ENCODE data around the gene ARHGEF28.

ARHGEF28 gene

GRCh38 chr5:73591102-73591695, 34.8 kb upstream of the ARHGEF28 start:
- no peak for TF ChIP-seq ZFP30 (CRISPR knock-in tag; IDR thresholded peaks at IDR 0.05)
- TF ChIP-seq, protein P1, sequence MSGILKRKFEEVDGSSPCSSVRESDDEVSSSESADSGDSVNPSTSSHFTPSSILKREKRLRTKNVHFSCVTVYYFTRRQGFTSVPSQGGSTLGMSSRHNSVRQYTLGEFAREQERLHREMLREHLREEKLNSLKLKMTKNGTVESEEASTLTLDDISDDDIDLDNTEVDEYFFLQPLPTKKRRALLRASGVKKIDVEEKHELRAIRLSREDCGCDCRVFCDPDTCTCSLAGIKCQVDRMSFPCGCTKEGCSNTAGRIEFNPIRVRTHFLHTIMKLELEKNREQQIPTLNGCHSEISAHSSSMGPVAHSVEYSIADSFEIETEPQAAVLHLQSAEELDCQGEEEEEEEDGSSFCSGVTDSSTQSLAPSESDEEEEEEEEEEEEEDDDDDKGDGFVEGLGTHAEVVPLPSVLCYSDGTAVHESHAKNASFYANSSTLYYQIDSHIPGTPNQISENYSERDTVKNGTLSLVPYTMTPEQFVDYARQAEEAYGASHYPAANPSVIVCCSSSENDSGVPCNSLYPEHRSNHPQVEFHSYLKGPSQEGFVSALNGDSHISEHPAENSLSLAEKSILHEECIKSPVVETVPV (CRISPR knock-in tag; IDR thresholded peaks at IDR 0.05): no peak
- TF ChIP-seq, protein P2, sequence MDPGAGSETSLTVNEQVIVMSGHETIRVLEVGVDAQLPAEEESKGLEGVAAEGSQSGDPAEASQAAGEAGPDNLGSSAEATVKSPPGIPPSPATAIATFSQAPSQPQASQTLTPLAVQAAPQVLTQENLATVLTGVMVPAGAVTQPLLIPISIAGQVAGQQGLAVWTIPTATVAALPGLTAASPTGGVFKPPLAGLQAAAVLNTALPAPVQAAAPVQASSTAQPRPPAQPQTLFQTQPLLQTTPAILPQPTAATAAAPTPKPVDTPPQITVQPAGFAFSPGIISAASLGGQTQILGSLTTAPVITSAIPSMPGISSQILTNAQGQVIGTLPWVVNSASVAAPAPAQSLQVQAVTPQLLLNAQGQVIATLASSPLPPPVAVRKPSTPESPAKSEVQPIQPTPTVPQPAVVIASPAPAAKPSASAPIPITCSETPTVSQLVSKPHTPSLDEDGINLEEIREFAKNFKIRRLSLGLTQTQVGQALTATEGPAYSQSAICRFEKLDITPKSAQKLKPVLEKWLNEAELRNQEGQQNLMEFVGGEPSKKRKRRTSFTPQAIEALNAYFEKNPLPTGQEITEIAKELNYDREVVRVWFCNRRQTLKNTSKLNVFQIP (CRISPR knock-in tag; IDR thresholded peaks at IDR 0.05; ENCODE audit: borderline replicate concordance, low read depth): no peak
- TF ChIP-seq ARNTL (CRISPR knock-in tag; IDR thresholded peaks at IDR 0.05; ENCODE audit: borderline replicate concordance, low read depth): no peak
- no peak for TF ChIP-seq RARB (CRISPR knock-in tag; IDR thresholded peaks at IDR 0.05)
- no peak for TF ChIP-seq PPARA (CRISPR knock-in tag; IDR thresholded peaks at IDR 0.05; ENCODE audit: borderline replicate concordance)
- TF ChIP-seq CSDC2 (CRISPR knock-in tag; IDR thresholded peaks at IDR 0.05): no peak
- no peak for TF ChIP-seq CREB5 (CRISPR knock-in tag; IDR thresholded peaks at IDR 0.05; ENCODE audit: low read depth)
- no peak for TF ChIP-seq ZC3H10 (CRISPR knock-in tag; IDR thresholded peaks at IDR 0.05)
- TF ChIP-seq TOX (CRISPR knock-in tag; IDR thresholded peaks at IDR 0.05; ENCODE audit: borderline replicate concordance): no peak
- TF ChIP-seq ZNF565 (CRISPR knock-in tag; conservative IDR thresholded peaks at IDR 0.05; ENCODE audit: low read depth): no peak
- TF ChIP-seq, protein P3, sequence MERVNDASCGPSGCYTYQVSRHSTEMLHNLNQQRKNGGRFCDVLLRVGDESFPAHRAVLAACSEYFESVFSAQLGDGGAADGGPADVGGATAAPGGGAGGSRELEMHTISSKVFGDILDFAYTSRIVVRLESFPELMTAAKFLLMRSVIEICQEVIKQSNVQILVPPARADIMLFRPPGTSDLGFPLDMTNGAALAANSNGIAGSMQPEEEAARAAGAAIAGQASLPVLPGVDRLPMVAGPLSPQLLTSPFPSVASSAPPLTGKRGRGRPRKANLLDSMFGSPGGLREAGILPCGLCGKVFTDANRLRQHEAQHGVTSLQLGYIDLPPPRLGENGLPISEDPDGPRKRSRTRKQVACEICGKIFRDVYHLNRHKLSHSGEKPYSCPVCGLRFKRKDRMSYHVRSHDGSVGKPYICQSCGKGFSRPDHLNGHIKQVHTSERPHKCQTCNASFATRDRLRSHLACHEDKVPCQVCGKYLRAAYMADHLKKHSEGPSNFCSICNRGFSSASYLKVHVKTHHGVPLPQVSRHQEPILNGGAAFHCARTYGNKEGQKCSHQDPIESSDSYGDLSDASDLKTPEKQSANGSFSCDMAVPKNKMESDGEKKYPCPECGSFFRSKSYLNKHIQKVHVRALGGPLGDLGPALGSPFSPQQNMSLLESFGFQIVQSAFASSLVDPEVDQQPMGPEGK (CRISPR knock-in tag; IDR thresholded peaks at IDR 0.05; ENCODE audit: borderline replicate concordance): no peak
- no peak for TF ChIP-seq ISL1 (CRISPR knock-in tag; IDR thresholded peaks at IDR 0.05)
- TF ChIP-seq ZNF70 (CRISPR knock-in tag; IDR thresholded peaks at IDR 0.05): no peak
- TF ChIP-seq TCF4 (CRISPR knock-in tag; IDR thresholded peaks at IDR 0.05; ENCODE audit: borderline replicate concordance): no peak
- peak; percentile 86 for ATAC-seq

GRCh38 chr5:73591698-73592501, 34.1 kb upstream of the ARHGEF28 start:
- ATAC-seq: peak; percentile 71

More at GRCh38 chr5:73591698-73592501, 34.1 kb upstream of the ARHGEF28 start:
- TF ChIP-seq ZFP30 (CRISPR knock-in tag; IDR thresholded peaks at IDR 0.05): no peak
- TF ChIP-seq OSR1 (CRISPR knock-in tag; IDR thresholded peaks at IDR 0.05): no peak
- peak; percentile 55; the same call in 1 of the 2 replicates for TF ChIP-seq SNAI2 (CRISPR knock-in tag; IDR thresholded peaks at IDR 0.05)
- TF ChIP-seq, protein P1 (CRISPR knock-in tag; IDR thresholded peaks at IDR 0.05): 0 out of 2 replicates have a peak, but pooled peaks have one; percentile 51
- no peak for TF ChIP-seq CSDC2 (CRISPR knock-in tag; IDR thresholded peaks at IDR 0.05)
- TF ChIP-seq TCF4 (CRISPR knock-in tag; IDR thresholded peaks at IDR 0.05; ENCODE audit: borderline replicate concordance): peak; percentile 88
- peak; percentile 31; the same call in 1 of the 2 replicates for TF ChIP-seq CREB5 (CRISPR knock-in tag; IDR thresholded peaks at IDR 0.05; ENCODE audit: low read depth)
- TF ChIP-seq ZFP3 (CRISPR knock-in tag; IDR thresholded peaks at IDR 0.05): peak; percentile 93
- TF ChIP-seq, protein P4, sequence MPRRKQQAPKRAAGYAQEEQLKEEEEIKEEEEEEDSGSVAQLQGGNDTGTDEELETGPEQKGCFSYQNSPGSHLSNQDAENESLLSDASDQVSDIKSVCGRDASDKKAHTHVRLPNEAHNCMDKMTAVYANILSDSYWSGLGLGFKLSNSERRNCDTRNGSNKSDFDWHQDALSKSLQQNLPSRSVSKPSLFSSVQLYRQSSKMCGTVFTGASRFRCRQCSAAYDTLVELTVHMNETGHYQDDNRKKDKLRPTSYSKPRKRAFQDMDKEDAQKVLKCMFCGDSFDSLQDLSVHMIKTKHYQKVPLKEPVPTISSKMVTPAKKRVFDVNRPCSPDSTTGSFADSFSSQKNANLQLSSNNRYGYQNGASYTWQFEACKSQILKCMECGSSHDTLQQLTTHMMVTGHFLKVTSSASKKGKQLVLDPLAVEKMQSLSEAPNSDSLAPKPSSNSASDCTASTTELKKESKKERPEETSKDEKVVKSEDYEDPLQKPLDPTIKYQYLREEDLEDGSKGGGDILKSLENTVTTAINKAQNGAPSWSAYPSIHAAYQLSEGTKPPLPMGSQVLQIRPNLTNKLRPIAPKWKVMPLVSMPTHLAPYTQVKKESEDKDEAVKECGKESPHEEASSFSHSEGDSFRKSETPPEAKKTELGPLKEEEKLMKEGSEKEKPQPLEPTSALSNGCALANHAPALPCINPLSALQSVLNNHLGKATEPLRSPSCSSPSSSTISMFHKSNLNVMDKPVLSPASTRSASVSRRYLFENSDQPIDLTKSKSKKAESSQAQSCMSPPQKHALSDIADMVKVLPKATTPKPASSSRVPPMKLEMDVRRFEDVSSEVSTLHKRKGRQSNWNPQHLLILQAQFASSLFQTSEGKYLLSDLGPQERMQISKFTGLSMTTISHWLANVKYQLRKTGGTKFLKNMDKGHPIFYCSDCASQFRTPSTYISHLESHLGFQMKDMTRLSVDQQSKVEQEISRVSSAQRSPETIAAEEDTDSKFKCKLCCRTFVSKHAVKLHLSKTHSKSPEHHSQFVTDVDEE (CRISPR knock-in tag; IDR thresholded peaks at IDR 0.05): peak; percentile 68
- peak; percentile 84 for TF ChIP-seq ISL1 (CRISPR knock-in tag; IDR thresholded peaks at IDR 0.05)
- TF ChIP-seq, protein P3 (CRISPR knock-in tag; IDR thresholded peaks at IDR 0.05; ENCODE audit: borderline replicate concordance): no peak
- no peak for TF ChIP-seq ZNF565 (CRISPR knock-in tag; conservative IDR thresholded peaks at IDR 0.05; ENCODE audit: low read depth)
- TF ChIP-seq TOX (CRISPR knock-in tag; IDR thresholded peaks at IDR 0.05; ENCODE audit: borderline replicate concordance): no peak
- TF ChIP-seq, protein P2 (CRISPR knock-in tag; IDR thresholded peaks at IDR 0.05; ENCODE audit: borderline replicate concordance, low read depth): no peak
